Measurements from ENCODE around the gene ALS2CL.

DNA sequence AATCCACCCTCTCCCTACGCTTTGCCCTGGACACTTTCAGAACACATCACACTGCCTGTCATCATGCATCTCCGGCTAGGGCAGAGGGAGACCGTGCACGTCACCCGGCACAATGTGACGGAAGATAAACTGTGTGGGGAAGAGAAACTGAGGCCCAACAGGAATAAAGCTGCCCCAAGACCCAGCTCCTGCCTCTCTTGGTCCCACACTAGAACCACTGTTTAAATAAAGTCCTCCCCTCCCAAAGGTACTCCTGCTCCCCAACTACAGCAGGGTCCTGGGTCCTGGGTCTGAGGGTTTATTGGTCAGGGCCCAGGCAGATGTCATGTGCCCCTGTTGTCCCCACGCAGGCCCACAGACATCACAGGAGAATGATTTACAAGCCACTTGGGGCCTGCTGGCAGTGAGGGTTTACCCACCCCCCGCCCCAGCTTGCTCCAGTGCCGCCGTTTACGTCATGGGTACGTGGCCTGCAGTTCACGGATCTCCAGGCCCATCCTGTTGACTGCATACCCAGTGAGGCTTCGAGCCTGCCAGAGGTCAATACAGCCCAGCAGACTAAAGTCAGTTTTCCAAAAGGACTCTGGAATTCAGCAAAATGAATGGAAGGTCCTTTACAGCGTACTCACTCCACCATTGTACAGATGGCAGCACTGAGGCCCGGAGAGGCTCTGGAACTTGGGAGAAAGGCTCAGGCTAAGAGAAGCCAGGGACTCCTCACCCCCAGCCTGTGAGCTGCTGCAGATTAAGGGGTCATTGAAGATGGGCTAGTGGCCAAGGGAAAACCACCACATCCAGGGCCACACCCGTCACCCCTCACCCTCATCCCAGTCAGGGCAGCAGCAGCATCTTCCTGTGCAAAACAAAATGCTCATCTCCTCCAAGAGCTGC lies 23.2 kb downstream of the ALS2CL start:
- TF ChIP-seq POLR2A (IDR thresholded peaks at IDR 0.05; ENCODE audit: low read depth, low read length), result no peak
- TF ChIP-seq, protein P1, sequence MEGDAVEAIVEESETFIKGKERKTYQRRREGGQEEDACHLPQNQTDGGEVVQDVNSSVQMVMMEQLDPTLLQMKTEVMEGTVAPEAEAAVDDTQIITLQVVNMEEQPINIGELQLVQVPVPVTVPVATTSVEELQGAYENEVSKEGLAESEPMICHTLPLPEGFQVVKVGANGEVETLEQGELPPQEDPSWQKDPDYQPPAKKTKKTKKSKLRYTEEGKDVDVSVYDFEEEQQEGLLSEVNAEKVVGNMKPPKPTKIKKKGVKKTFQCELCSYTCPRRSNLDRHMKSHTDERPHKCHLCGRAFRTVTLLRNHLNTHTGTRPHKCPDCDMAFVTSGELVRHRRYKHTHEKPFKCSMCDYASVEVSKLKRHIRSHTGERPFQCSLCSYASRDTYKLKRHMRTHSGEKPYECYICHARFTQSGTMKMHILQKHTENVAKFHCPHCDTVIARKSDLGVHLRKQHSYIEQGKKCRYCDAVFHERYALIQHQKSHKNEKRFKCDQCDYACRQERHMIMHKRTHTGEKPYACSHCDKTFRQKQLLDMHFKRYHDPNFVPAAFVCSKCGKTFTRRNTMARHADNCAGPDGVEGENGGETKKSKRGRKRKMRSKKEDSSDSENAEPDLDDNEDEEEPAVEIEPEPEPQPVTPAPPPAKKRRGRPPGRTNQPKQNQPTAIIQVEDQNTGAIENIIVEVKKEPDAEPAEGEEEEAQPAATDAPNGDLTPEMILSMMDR (IDR thresholded peaks at IDR 0.05; ENCODE audit: extremely low read depth in 1 of 2, insufficient read depth in 1 of 2, low read depth in 1 of 2, low read length in 2 of 2), result no peak
- TF ChIP-seq FOS (IDR thresholded peaks at IDR 0.05; ENCODE audit: borderline replicate concordance, insufficient read depth, low read length), result no peak
- no peak for TF ChIP-seq EZH2 (IDR thresholded peaks at IDR 0.05; ENCODE audit: borderline replicate concordance, low read depth, low read length, severe bottlenecking)
- no peak for TF ChIP-seq POLR2AphosphoS5 (IDR thresholded peaks at IDR 0.05; ENCODE audit: insufficient read depth, low read depth, low read length)

Data from endothelial cell of umbilical vein (primary cell).